ENCODE results near the gene ASB7.

ASB7 gene

DNA sequence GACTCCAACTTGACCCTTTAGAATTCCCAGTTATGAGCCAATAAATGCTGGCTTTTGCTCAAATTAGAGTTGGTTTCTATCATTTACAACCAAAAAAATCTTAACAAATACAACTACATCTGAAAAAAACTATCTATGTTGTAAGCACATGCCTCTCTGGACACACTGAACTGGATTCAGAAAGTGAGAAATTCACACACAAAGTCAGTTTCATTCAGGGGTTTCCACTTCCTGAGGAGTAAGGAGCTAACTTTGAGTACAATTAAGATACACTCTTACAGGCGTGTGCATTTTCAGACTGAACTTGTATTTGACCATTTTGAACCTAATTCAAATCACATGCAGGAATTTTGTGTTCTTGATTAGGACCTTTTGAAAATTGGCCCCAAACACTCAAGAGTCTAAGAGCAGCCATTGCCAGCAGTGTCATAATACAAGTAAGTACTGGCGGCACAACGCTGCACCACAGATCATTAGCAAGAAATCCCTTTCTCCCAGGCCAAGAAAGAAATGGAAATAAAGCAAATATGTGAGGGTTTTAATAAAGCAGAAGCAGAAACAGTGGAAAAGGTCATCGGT, 31.6 kb upstream of the ASB7 start (continued):
- no peak for TF ChIP-seq PRDM2 (tag by site-specific recombination; IDR thresholded peaks at IDR 0.05; ENCODE audit: borderline replicate concordance)
- TF ChIP-seq ZNF174 (tag by site-specific recombination; IDR thresholded peaks at IDR 0.05) = no peak
- TF ChIP-seq ZNF521 (tag by site-specific recombination; IDR thresholded peaks at IDR 0.05) = no peak
- no peak for TF ChIP-seq ZNF692 (tag by site-specific recombination; IDR thresholded peaks at IDR 0.05)
- no peak for TF ChIP-seq ZNF792 (tag by site-specific recombination; IDR thresholded peaks at IDR 0.05)
- TF ChIP-seq ZNF423 (tag by site-specific recombination; IDR thresholded peaks at IDR 0.05) = no peak
- TF ChIP-seq ZNF280C (tag by site-specific recombination; IDR thresholded peaks at IDR 0.05) = no peak
- no peak for TF ChIP-seq TCF7L2 (IDR thresholded peaks at IDR 0.05; ENCODE audit: borderline replicate concordance, low read depth, low read length)
- no peak for TF ChIP-seq ZNF391 (tag by site-specific recombination; IDR thresholded peaks at IDR 0.05; ENCODE audit: borderline replicate concordance, low read depth)
- TF ChIP-seq, protein P1, sequence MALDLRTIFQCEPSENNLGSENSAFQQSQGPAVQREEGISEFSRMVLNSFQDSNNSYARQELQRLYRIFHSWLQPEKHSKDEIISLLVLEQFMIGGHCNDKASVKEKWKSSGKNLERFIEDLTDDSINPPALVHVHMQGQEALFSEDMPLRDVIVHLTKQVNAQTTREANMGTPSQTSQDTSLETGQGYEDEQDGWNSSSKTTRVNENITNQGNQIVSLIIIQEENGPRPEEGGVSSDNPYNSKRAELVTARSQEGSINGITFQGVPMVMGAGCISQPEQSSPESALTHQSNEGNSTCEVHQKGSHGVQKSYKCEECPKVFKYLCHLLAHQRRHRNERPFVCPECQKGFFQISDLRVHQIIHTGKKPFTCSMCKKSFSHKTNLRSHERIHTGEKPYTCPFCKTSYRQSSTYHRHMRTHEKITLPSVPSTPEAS (tag by site-specific recombination; IDR thresholded peaks at IDR 0.05) = no peak
- no peak for TF ChIP-seq ZNF292 (tag by site-specific recombination; IDR thresholded peaks at IDR 0.05; ENCODE audit: borderline replicate concordance, low read depth)
- TF ChIP-seq ZNF266 (tag by site-specific recombination; IDR thresholded peaks at IDR 0.05; ENCODE audit: low read depth) = no peak
- TF ChIP-seq ZNF426 (tag by site-specific recombination; IDR thresholded peaks at IDR 0.05) = no peak
- TF ChIP-seq ZNF791 (tag by site-specific recombination; IDR thresholded peaks at IDR 0.05) = no peak
- no peak for TF ChIP-seq ZXDB (tag by site-specific recombination; IDR thresholded peaks at IDR 0.05)
- TF ChIP-seq ZNF335 (tag by site-specific recombination; conservative IDR thresholded peaks at IDR 0.05) = no peak

All from HEK293 (cell line).